Keratinocyte (primary cell): ENCODE results near the gene ITPR2. TPM values are rescaled to one million over a fixed set of nuclear protein-coding genes. Genes with fewer than 3 reads are reported as not detected.

ENCODE experiments used
- DNase-seq: peaks from one replicate; pipeline ENCODE4 v3.0.0-alpha.2; 2011; ENCODE audit warnings: low read depth, missing footprints, low spot score
- FAIRE-seq: peaks from 2 replicates; lab custom pipeline; 2011; peaks lifted over from hg19 to GRCh38; lab: Jason Lieb, UNC
- H2AFZ ChIP-seq: 2 replicates; pipeline ENCODE4 v1.6.0; 2012; ENCODE audit warnings: low read length, control low read depth, inconsistent platforms; ENCODE audit not compliant: control insufficient read depth
- H3K27ac ChIP-seq: 2 replicates; pipeline ENCODE4 v1.5.1; 2011; ENCODE audit warnings: low read length; ENCODE audit not compliant: control insufficient read depth, insufficient read depth
- H3K27me3 ChIP-seq: 3 replicates; pipeline ENCODE4 v1.6.0; 2011; ENCODE audit warnings: low read length; ENCODE audit not compliant: control insufficient read depth, insufficient read depth; ENCODE audit errors: extremely low read depth
- H3K36me3 ChIP-seq, 2 experiments: 2 replicates in 1 of 2; 3 replicates in 1 of 2; pipeline ENCODE4 v1.5.1; 2011; ENCODE audit warnings: low read length in 2 of 2, mild to moderate bottlenecking in 1 of 2; ENCODE audit not compliant: control insufficient read depth in 2 of 2, insufficient read depth in 2 of 2; ENCODE audit errors: extremely low read depth in 1 of 2
- H3K4me1 ChIP-seq: 3 replicates; pipeline ENCODE4 v1.5.1; 2011; ENCODE audit warnings: low read length; ENCODE audit not compliant: control insufficient read depth, insufficient read depth; ENCODE audit errors: extremely low read depth
- H3K4me2 ChIP-seq: 3 replicates; pipeline ENCODE4 v1.6.0; 2011; ENCODE audit warnings: low read depth, low read length; ENCODE audit not compliant: control insufficient read depth, insufficient read depth; ENCODE audit errors: extremely low read depth
- H3K4me3 ChIP-seq, 3 experiments: fragments of 200-600 bp in 1 of 3; sonication (generic) in 1 of 3; 2 replicates in 2 of 3; 3 replicates in 1 of 3; pipeline ENCODE4 v1.5.1; 2011 to 2016; ENCODE audit warnings: low read length in 3 of 3, mild to moderate bottlenecking in 3 of 3, control low read depth in 2 of 3, inconsistent platforms in 1 of 3, low read depth in 1 of 3, mixed read lengths in 1 of 3, mixed run types in 1 of 3, moderate library complexity in 1 of 3; ENCODE audit not compliant: control insufficient read depth in 2 of 3, insufficient read depth in 2 of 3; ENCODE audit errors: extremely low read depth in 1 of 3
- H3K79me2 ChIP-seq: 2 replicates; pipeline ENCODE4 v1.6.0; 2012; ENCODE audit warnings: low read length; ENCODE audit not compliant: control insufficient read depth, insufficient read depth
- H3K9ac ChIP-seq: 3 replicates; pipeline ENCODE4 v1.6.0; 2011; ENCODE audit warnings: low read length; ENCODE audit not compliant: control insufficient read depth, insufficient read depth; ENCODE audit errors: extremely low read depth
- H3K9me1 ChIP-seq: 3 replicates; pipeline ENCODE4 v1.6.0; 2011; ENCODE audit warnings: low read length; ENCODE audit not compliant: control insufficient read depth, insufficient read depth; ENCODE audit errors: extremely low read depth
- H3K9me3 ChIP-seq: 2 replicates; pipeline ENCODE4 v1.5.1; 2012; ENCODE audit warnings: low read depth, low read length; ENCODE audit not compliant: control insufficient read depth
- H4K20me1 ChIP-seq: 3 replicates; pipeline ENCODE4 v1.6.0; 2011; ENCODE audit warnings: low read length; ENCODE audit not compliant: control insufficient read depth, insufficient read depth; ENCODE audit errors: extremely low read depth
- EZH2 ChIP-seq: IDR thresholded peaks from one replicate; pipeline ENCODE4 v1.6.1; 2012; ENCODE audit warnings: inconsistent platforms, mild to moderate bottlenecking, low read length, moderate library complexity
- dilution Hi-C: fragments of 300-500 bp; cut with MboI; formaldehyde crosslinking; loops from one replicate; pipeline ENCODE4 v1.7.0; 2020; ENCODE audit warnings: low sequenced_read_pairs; ENCODE audit not compliant: extremely low pct_ligation_motif_present
- polyA plus RNA-seq, 5 experiments: library from polyadenylated mRNA; depleted of rRNA in 3 of 5; stranded (reverse) in 3 of 5; stranded (forward) in 1 of 5; unstranded in 1 of 5; fragments of >200 nt; gene quantifications; 1 replicate in 1 of 5; 2 replicates in 3 of 5; 3 replicates in 1 of 5; pipeline versions ENCODE4 v1.2.1 to v1.2.3, GENCODE V29; 2011 to 2012; ENCODE audit warnings: missing spikeins in 2 of 5, low read depth in 1 of 5, low replicate concordance in 1 of 5
- TF ChIP-seq, protein P1 (sequence below), 3 experiments: IDR thresholded peaks in 1 of 3; conservative IDR thresholded peaks in 1 of 3; optimal IDR thresholded peaks in 1 of 3; 2 replicates in 2 of 3; 3 replicates in 1 of 3; pipeline versions ENCODE3 to v1.5.1; 2011; ENCODE audit warnings: low read length in 3 of 3, mild to moderate bottlenecking in 3 of 3, moderate library complexity in 2 of 3, control low read depth in 1 of 3, inconsistent platforms in 1 of 3; ENCODE audit not compliant: insufficient read depth in 2 of 3; ENCODE audit errors: extremely low read depth in 1 of 3

The ITPR2 gene
- polyA plus RNA-seq, 1 donor (not counting 4 experiments of a cell fraction or from before 2014, with no cell fraction given): 7.6 TPM

DNA sequence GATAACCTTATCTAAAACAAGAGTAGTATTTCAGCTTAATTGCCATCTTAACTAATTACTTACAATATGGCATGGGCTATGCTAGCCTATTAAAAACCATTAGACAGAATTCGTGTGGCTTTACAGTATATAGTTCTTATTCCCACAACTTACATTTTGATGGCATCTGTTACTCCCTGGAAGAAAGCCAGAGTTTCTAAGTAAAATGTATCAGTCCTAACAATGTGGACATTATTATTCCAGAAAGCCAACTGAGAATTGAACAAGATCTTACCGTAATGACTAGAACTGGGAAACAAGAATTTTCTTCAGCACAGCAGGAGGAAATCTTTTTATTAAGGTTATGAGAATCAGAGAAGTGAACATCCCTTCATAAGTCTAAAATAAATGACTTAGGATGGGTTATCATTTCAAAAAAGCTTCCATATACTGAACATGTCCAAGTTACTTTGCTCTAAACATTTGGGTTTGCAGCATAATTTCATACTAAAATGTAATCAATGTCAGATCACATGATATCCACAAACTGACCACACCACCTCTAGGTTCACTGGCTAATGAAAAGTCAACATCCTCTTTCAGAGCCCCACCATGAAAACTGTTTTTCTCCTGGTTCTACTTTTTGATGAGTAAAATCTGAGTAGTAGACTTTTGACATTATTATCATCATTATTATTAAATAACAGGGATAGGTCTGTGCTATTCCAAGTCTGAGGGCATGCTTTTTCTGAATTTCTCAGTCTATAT lies 457.9 kb downstream of the ITPR2 start:
- no peak overlapping the region for H3K4me3 ChIP-seq
- peaks cover 16% of the 10 kb centered on the region for H3K4me1 ChIP-seq
- no peaks in the 10 kb centered on the region for H3K9me3 ChIP-seq
- peak; percentile 44 for FAIRE-seq
- H3K79me2 ChIP-seq: no peaks in the 10 kb centered on the region
- TF ChIP-seq, protein P1, sequence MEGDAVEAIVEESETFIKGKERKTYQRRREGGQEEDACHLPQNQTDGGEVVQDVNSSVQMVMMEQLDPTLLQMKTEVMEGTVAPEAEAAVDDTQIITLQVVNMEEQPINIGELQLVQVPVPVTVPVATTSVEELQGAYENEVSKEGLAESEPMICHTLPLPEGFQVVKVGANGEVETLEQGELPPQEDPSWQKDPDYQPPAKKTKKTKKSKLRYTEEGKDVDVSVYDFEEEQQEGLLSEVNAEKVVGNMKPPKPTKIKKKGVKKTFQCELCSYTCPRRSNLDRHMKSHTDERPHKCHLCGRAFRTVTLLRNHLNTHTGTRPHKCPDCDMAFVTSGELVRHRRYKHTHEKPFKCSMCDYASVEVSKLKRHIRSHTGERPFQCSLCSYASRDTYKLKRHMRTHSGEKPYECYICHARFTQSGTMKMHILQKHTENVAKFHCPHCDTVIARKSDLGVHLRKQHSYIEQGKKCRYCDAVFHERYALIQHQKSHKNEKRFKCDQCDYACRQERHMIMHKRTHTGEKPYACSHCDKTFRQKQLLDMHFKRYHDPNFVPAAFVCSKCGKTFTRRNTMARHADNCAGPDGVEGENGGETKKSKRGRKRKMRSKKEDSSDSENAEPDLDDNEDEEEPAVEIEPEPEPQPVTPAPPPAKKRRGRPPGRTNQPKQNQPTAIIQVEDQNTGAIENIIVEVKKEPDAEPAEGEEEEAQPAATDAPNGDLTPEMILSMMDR (optimal IDR thresholded peaks at IDR 0.05 in 1 of 3, IDR thresholded peaks at IDR 0.05 in 1 of 3, conservative IDR thresholded peaks at IDR 0.05 in 1 of 3; ENCODE audit: extremely low read depth in 1 of 3, insufficient read depth in 2 of 3, low read length in 3 of 3): no peak
- TF ChIP-seq EZH2: no peak
- no peak overlapping the region for H3K27ac ChIP-seq
- H3K36me3 ChIP-seq: peaks cover 0 to 2% of the 10 kb centered on the region in 2 experiments
- H2AFZ ChIP-seq: no peak overlapping the region
- no peak overlapping the region for H3K9ac ChIP-seq
- no peak overlapping the region for H3K4me2 ChIP-seq
- DNase-seq: no peak
- no peaks in the 10 kb centered on the region for H3K27me3 ChIP-seq
- H3K9me1 ChIP-seq: no peaks in the 10 kb centered on the region
- dilution Hi-C loops: no loop called here
- H4K20me1 ChIP-seq: no peaks in the 10 kb centered on the region

DNA sequence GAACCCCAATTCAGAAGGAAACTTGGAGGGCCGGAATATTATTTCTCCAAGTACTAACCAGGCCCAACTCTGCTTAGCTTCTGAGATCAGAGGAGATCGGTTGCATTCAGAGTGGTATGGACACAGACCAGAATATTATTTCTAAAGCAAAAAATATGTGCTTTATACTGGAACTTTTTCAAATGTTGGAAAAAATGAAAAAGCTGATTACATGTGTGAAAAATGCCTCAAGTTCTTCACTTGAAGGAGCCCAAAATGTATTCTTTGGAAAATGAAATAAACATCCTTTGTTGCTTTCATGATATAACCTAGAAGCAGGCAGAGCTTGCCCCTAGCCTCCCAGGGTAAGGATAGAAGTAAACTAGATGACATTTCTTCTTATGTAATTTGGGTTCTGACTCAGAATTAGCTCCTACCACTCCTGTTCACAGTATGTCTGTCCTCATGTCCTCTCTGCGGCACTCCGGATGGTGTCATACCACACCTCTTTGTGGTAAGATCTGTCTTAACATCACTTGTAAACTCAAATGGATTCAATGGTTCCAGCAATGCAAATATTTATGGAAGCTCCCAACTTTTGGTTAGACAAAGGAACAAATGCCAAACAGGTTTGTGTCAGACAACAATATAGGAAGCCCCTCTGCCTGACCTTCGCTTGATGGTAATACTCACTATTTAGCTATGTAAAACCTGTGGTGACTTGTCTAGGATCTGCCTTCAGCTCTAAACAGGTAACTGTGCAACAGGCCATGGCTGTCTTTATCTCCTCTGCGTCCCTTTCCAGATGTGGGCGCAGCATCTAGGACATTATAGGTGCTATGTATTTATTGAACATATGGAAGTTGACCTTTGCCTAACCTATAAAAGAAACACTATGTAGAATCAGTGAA lies 459.1 kb downstream of the ITPR2 start:
- DNase-seq (peak; percentile 64), FAIRE-seq (peak; percentile 94)
- dilution Hi-C loops: no loop called here
- H3K4me1 ChIP-seq: peaks cover 16% of the 10 kb centered on the region
- no peak overlapping the region for H3K4me3 ChIP-seq
- no peak overlapping the region for H3K9ac ChIP-seq
- H3K27ac ChIP-seq: peak overlapping the region; percentile 68
- peak overlapping the region; percentile 70 for H2AFZ ChIP-seq
- H3K27me3 ChIP-seq: no peaks in the 10 kb centered on the region
- no peaks in the 10 kb centered on the region for H4K20me1 ChIP-seq
- no peaks in the 10 kb centered on the region for H3K36me3 ChIP-seq
- H3K9me1 ChIP-seq: no peaks in the 10 kb centered on the region
- H3K9me3 ChIP-seq: no peaks in the 10 kb centered on the region
- no peaks in the 10 kb centered on the region for H3K79me2 ChIP-seq
- TF ChIP-seq, protein P1 (optimal IDR thresholded peaks at IDR 0.05 in 1 of 3, IDR thresholded peaks at IDR 0.05 in 1 of 3, conservative IDR thresholded peaks at IDR 0.05 in 1 of 3; ENCODE audit: extremely low read depth in 1 of 3, insufficient read depth in 2 of 3, low read length in 3 of 3): no peak
- no peak for TF ChIP-seq EZH2
- H3K4me2 ChIP-seq: peak overlapping the region; percentile 55
